ENCODE measurements around the gene WDR5.

Gene WDR5

DNA sequence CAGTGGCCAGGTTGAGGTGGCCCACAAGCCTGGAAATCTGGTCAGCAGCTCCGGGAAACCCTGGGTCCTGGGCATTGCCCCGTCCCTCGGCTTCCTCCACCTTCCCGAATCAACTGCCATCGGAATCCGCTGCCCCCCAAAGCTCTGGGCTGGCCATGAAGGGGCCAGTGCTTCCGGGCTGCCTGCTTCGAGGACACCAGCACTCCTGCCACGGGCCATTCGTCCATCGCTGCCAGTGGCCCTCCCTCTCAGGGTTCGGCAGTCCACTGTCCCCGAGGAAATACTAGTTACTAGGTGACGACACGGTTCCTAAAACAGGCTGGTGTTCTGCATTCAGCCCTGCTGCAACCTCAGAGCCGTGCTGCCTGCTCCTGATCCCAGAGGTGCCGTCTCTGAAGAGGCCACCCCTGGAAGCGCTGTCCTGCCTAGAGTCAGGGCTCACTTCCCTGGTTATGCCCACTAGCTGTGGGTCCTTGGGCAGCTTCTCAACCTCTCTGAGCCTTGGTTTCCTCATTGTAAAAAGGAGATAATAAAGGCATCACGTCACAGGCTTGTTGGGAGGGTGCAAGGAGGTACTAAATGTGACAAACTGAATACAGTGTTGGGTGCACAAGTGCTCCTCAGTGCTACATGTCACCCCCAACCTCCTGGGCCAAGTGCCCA, 3.5 kb upstream of the WDR5 start:
- DNase-seq, result no peak

DNA sequence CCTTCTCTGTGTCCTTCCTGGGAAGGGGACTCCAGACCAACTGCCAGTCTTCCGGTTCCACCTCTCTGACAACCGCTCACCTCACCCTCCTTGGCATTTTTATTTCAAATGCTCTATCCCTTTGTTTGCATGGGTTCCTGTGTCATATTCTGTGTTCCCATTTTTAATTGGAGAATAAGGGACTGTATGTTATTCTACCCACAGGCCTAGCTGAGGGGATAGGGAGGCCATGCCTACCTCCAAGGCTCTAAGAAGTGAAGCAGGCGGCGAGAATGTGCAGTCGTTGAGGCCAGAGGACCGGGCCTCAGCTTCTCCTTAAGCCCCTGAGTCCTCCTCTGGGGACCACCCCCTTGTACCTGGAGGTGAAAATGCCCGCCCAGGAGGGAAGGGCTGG, 936 bp upstream of the WDR5 start:
- DNase-seq, result no peak

DNA sequence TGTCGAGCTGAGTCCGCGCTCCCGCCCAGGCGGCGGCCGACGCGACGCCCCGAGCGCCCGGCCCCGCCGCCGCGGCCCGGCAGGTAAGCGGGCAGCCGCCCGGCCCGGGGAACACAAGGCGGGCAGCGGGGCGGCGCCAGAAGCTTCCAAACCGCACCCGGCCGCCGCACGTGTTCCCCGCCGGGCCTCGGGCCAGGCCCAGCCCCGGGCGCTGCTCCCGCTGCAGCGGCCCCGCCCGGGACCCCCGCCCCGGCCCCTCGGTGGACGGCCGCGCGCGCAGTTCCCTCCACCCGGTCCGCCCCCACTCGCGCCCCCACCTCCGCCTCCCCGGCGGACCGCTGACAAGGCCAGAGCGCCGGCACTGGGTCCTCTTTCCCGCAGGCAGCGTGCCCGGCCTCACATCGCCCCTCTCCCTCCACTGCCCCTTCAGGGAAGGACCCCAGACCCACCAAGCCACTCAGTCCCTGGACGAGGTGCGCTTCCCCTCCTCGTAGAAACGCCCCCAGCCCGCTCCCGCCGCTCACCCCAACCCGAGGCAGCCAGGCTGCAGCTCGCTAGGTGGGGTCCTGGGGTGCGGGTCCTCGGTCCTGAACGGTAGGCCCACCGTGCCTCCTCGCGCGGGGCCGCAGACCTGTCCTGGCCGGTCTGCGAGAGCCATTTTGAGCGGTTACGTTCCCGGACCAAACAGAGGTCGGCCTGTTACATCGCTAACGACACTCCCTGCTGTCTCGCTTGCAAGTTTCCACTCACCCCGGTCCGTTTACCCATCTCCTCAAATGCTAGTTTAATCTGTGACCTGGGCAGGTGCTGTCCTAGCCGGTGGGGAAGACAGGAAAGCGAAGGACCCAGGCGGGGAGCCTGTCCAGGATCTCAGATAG, 475 bp downstream of the WDR5 start:
- DNase-seq, result peak in 2 of 6 experiments; percentile 20 to 27

DNA sequence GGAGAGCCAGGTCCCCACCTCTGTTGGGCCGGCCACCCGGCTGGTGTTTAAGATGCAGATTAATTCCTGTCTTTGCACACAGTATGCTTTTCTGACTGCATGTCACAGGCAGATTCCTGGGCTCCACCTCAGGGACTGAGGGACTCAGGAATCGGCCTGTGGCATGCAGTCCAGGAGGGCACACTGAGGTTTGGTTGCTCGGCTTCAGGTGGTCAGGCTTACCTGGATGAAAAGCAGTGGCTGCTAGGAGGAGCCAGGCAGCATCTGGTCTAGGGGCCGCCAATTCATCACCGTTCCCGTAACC, 1.1 kb downstream of the WDR5 start:
- DNase-seq, result no peak

DNA sequence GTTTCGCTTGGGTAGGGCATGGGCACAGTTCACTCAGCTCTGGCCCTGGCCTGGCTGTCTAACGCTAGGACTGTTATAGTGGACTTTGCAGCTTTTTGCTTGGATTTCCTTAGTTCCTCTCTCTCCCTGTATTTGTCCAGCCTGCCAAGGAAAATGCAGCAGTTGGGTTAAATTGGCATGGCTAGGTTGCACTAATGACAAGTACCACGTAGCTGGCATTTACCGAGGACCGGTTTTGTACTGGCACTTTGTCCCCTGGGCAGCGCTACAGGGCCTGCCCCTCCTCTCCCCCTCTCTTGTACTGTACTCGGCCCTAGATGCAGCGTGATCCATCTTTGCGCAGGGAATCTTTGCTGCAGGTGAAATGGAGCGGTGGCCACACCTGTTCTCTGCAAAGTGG, 2.4 kb downstream of the WDR5 start:
- no peak for DNase-seq

DNA sequence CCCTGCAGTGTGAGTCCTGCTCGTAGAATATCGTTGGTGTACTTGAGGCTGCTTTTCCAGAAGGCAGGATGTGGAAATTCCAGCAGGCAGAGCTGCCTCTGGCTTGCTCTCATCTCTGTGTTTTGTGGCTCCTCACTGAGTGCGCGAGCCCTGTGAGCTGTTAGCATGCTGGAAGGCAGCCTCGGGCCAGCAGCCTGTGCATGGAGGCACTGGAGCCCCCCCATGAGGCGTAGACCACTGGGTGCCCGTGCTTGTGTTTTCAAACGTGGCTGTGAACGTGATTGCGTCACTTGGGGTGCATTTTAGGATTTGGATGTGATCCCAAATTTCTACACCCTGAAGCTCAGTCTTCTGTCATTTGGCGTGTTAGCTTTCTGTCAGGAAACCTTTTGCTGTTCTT, 3.2 kb downstream of the WDR5 start:
- no peak for DNase-seq

DNA sequence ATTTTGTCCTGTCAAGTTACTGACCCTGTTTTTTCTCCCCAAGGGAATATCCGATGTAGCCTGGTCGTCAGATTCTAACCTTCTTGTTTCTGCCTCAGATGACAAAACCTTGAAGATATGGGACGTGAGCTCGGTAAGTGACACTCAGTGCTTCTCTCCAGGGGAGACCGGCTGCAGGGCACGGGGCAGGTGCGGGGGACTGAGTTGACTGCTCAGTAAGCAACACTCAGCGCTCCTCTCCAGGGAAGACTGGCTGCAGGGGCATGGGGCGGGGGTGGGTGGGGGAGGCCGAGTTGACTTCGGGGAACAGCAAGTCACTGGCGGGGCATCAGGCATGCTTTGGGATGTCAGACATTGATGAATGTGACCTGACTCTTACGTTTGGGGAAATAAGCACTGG, 6.0 kb downstream of the WDR5 start:
- no peak for DNase-seq

DNA sequence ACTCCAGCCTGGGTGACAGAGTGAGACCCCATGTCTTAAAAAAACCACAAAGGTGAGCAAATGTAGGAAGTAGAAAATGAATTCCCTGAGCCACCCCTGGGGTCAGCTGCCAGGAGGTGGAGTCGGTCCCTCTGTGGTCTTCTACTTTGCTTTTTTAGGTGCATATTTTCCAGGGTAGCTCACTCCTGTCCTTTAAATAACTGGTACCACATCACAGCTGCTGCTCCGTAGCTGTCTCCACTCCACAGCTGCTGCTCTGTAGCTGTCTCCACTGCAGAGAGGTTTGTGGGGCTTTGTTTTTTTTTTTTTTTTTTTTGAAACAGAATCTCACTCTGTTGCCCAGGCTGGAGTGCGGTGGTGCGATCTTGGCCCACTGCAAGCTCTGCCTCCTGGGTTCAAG, 8.9 kb downstream of the WDR5 start:
- no peak for DNase-seq

DNA sequence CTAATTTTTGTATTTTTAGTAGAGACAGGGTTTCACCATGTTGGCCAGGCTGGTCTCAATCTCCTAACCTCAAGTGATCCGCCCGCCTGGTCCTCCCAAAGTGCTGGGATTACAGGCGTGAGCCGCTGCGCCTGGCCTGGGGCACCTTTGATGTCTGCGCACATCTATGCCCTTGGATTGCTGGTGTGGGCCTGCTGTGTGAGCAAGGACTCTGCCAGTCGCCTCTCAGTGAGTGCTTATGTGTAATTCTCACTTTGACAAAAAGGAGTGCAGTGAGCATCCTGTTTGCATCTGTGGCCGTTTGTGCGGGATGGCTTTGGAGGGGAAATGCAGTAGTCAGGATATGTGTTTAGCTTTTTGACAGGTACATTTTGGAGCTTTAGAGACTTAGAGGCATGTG, 9.4 kb downstream of the WDR5 start:
- DNase-seq, result no peak

DNA sequence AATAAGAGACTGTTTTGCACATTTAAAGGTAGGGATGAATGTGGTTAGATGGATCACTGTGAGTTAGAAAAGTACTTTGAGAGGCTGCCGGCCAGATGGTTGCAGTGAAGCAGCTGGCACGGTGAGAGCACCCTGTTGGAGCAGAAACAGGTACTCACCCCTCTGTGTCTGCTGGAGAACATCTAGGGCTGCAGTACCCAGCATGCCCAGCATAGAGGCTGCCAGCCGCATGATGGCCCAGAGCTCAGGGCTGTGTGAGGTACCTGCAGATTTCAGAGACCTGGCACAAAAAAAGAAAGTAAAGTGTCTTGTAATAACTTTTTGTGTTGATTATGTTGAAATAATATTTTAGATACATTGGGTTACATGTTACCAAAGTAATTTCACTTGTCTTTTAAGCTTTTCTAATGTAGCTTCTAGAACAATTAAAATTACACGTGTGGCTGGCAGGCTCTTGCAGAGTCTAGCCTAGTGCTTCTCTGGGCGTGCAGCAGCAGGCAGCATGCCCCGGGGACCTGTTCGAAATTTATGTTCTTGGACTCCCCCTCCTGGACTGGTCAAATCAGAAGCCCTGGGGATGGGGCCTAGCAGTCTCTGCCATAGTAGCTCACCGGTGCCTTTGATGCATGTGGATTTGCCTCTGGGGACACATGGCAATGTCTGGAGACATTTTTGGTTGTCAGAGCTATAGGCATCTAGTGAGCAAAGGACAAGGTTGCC, 11.1 kb downstream of the WDR5 start:
- DNase-seq, result no peak

DNA sequence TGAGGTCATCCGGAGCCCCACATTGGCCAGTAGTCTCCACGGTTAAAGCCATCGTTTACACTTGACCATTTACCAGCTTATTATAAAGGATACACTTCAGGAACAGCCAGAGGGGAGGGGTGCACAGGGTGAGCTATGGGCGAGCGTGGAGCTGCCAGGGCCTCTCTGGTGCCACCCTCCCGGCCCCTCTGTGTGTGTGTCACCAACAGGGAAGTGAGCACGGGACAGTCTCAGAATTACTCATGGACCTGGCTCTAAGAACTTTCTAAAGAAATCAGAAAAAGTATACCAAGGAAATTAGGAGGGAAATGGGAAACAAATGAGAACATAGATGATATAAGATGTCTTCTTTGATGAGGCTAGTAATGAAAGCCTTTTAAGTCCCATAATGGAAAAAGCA, 13.5 kb downstream of the WDR5 start:
- no peak for DNase-seq

DNA sequence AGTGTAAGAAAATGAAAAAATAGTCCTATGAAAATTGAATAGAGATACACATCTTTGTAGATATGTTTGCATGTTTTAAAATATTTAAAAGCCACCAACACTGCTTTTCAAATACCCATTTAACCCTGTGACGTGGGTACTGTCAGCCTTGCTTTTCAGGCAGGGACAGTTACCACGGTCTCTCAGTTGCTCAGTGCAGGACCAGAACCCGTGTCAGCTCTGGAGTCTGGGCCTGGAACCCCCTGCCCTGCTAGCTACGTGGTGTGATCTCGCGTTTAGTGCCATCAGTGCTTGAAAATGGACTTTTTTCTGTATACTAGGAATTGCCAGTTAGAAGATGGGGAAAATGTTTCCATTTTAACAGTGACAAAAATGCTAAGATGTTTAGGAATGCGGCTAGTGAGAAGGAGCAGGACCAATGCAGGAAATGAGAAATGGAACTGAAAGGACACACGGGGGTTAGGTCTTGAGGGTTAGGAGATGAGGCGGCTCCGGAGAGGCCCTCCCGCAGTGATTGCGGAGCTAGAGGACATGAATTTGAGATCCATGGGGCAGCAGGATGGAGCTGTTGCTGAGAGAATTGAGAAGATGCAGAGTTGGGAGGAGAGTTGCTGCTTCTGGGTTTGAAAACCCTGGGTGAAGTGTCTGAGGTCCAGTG, 14.8 kb downstream of the WDR5 start:
- no peak for DNase-seq

DNA sequence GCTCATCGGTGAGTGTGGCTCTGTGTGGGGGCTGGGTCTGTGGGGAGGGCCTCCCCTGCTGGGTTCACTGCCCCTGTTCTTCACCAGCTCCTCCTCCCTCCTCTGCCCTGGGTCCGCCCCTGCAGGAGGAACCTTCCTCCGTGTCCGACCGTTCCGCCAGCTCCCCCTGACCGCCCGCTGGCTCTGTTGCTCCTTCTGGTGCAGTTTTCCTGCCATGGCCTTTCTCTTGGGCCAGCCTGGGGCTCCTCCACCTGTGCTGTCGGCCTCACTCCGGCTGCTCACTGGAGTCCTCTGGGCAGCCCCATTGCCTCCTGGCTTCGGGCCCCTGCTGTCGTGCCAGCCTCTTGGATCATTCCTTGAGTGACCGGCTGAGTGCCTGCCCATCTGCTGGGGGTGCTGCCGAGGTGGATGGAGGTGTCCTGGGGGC, 16.2 kb downstream of the WDR5 start:
- no peak for DNase-seq

DNA sequence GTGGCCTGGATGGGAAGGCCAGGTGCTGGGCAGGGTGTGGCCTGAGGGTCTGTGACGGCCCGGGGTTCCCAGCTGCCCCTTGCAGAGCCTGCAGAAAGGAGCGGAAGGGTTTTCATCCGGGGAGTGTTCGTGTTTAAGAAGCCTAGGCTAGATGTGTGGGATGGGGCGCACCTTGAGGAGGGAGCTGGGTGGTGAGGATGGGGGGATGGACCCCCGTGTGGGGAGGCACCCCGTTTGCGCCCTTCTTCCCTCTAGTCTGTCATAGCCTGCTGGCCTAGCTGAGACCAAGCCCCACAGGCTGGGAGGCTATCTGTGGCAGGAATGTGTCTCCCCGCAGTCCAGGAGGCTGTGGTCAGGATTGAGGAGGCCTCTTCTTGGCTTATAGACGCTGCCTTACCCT, 16.6 kb downstream of the WDR5 start:
- no peak for DNase-seq

DNA sequence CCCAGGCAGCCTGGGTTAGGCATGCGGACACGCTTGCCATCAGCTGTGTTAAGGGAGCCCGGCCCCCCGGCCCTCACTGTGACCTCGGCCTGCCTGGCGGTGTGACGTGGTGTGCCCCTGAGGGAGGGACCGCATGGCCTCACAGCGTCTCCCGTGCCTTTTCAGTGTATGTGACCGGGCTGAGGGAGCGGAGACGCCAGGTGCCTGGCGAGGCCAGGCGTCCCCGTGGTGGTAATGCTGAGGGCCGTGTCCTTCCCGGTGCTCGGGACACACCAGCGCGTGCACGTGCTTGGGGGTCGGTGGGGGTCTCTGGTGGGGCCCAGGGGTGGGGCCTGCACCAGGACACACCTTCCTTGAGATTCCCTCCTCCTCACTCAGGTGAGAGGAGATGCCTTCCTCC, 17.6 kb downstream of the WDR5 start:
- no peak for DNase-seq

DNA sequence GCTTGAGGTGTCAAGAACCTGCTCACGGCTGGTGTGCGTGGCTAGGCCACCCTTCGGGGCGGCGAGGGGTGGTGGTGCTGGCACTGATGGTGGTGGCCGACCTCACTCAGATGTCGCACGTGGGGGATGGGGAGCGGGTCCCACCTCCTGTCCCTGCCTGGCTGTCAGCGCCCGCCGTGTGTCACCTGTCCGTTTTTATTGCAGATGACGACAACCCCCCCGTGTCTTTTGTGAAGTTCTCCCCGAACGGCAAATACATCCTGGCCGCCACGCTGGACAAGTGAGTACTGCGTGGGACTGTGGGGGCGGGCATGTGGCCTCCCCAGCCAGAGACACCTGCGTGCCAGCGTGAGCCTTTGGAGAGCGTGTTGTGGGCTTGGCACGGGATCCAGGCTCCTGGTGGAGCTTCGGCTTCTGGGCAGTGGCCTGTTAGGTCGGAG, 18.4 kb downstream of the WDR5 start:
- no peak for DNase-seq

DNA sequence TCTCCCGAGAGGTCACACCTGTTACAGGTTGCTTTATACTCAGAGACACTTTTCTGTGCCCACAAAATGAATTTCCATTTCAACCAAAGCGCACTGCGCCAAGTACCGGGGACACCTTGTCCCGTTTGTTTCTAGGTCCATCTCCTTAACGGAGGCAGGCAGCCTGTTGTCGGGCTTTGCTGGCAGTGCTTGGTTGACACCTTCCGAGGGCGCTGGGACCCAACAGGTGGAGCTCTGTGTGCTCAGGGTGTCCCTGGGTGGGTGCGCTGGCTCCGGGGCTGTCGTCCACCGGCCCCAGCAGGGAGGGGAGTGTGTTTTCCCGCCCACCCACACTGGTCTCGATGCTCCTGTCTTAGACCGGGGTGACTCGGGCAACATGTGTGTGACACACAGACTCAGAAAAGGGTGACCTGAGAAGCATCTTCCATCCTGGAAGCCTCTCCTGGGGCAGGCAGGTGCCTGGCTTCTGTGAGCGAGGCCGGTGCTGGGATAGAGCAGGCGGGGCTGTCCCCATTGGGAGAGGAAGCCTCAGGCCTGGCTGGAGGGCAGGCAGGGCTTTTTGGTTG, 20.0 kb downstream of the WDR5 start:
- DNase-seq, result no peak

DNA sequence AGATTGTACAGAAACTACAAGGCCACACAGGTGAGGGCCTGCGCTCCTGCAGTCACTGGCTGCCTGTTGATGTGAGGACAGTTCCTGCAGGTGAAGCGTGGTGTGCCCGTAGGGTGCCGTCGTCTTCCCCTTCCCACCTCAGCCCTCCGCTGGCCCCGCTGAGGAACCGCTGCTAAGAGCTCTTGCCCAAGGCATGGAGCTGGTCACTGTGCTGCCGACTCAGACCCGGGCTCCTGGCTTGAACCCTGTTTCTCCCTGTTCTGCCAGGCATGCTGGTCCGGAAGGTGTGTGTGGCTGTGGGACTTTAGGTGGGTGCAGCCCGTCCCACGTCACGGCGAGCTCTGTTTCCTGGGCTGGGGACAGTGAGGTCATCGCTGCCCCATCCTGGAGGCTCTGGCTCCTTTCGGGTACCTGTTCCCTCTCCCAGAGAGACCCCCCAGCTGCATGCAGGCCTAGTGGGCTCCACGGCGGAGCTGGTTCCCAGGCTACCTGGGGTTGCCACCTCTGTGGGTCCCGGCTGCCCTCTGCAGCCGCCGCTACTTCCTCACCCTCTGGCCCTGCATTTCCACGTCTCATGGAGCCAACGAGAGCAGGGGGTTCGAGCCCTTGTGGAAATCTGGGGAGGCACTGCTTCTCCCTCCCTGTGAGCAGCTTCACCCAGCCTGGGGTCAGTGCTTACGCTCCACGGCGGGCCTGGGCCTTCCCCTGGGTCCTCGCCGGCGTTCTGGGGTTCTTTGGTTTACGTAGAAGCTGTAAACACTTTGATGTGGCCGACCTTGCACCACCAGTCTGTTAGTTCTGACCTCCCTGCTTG, 20.9 kb downstream of the WDR5 start:
- no peak for DNase-seq

DNA sequence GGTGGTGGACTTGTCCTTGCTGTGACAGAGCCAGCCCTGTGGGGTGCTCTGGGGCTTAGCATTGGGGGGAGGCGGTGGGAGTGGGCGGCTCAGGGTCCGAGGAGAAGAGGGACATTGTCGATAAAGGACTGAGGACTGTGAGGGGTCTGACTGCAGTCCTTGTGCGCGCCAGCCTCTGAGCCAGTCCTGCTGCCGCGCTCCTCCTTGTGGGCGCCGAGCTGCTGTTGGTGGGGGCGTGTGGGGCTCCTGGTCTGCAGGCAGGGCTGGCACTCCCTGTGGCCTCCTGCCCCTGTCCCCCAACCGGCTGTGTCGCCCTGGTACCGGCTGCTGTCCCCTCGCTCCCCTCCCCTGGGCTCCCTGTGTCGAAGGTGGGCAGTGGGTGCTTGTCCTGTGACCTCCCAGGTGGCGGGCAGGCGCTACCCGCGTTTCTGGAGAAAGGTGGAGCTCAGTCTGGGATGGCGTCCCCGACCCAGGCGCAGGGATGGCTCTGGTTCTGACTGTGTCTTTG, 21.6 kb downstream of the WDR5 start:
- no peak for DNase-seq

DNA sequence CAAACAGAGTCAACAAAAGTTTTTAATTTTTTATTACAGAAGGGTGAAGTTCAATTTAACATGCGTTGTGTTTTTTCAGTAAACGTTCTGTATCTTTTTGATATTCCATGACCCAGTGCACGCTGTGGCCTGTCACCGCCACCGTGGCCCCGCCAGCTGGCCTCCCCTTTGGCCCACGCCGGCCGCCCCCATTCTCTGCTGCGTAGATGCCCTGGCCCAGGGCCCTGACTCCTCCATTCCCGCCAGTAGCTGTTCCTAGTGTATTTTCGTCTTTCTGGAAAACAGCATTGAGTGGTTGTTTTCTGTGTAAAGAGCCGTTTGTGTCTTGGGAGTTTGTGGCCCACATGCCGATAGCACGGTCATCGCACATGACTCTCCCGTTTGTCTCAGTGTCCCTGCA, 22.4 kb downstream of the WDR5 start:
- no peak for DNase-seq

DNA sequence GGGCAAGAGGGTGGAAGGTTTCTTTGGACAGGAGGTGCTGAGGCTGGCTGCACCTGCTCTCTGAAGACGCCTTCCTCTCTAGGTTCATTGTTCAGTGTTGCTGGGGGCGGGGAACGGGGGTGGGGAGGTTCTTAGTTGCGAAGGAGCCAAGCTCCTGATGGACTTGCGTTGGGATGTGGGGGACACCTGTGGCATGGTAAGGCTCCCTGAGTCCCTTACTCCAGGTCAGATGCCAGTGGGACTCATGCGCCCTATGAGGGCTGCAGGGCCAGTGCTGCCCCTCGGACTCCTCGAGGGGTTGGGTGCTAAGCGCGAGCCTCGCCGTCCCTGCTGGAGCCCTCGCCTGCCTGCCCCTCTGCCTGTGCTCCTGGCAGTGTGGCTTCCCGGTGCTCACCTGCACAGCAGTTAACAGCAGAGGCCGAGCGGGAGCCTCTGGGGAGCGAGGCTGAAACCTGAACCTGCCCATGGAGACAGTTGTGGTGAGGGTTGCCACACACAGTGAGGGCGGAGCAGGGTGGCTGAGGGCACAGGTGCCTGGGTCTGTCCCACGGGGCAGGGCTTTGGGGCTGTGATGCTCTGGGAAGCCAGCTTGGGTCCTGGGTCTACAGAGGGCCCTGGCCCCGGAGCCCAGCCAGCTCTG, 23.0 kb downstream of the WDR5 start:
- DNase-seq, result no peak

Data from stimulated activated naive CD4-positive, alpha-beta T cell (primary cell).